H1 (cell line): ENCODE measurements around the gene TEX35. TPM values are rescaled to one million over a fixed set of nuclear protein-coding genes. Genes with fewer than 3 reads are reported as not detected.

Source experiments
- CTCF ChIA-PET: fragments of 300-600 bp; sonication (Branson Sonifier 250); formaldehyde crosslinking; loops from one replicate; lab custom pipeline; 2021; ENCODE audit not compliant: partially characterized antibody; lab: Charles Lee
- POLR2A ChIA-PET: fragments of 300-600 bp; sonication (Branson Sonifier 250); formaldehyde crosslinking; loops from one replicate; lab custom pipeline; 2021; ENCODE audit warnings: inconsistent platforms; ENCODE audit not compliant: partially characterized antibody; lab: Charles Lee
- DNase-seq, 2 experiments: peaks; one replicate each; pipeline versions ENCODE4 v3.0.0 to v3.0.0-alpha.2; 2010 to 2022; ENCODE audit warnings: low spot score in 2 of 2, low read depth in 1 of 2, mixed read lengths in 1 of 2
- FAIRE-seq: peaks from 2 replicates; lab custom pipeline; 2011; peaks lifted over from hg19 to GRCh38; lab: Jason Lieb, UNC
- H2AFZ ChIP-seq: 2 replicates; pipeline ENCODE4 v1.8.1; 2012; ENCODE audit warnings: low read length, inconsistent platforms
- H2AK5ac ChIP-seq: 2 replicates; pipeline ENCODE4 v1.6.1; 2013; ENCODE audit warnings: low read depth, low read length
- H2BK120ac ChIP-seq: replicated peaks from 2 replicates; pipeline ENCODE3; 2013; ENCODE audit warnings: low read depth, low read length, inconsistent platforms
- H2BK12ac ChIP-seq: 2 replicates; pipeline ENCODE4 v1.6.1; 2013; ENCODE audit warnings: low read depth, low read length
- H2BK15ac ChIP-seq: 2 replicates; pipeline ENCODE4 v1.6.1; 2013; ENCODE audit warnings: low read length
- H2BK20ac ChIP-seq: 2 replicates; pipeline ENCODE4 v1.6.1; 2013; ENCODE audit warnings: low read length
- H2BK5ac ChIP-seq: 2 replicates; pipeline ENCODE4 v1.6.1; 2013; ENCODE audit warnings: low read depth, low read length
- H3K14ac ChIP-seq: 2 replicates; pipeline ENCODE4 v1.6.1; 2013; ENCODE audit warnings: inconsistent platforms; ENCODE audit not compliant: insufficient read length
- H3K18ac ChIP-seq: 2 replicates; pipeline ENCODE4 v1.6.1; 2013; ENCODE audit warnings: low read length; ENCODE audit errors: extremely low read depth
- H3K23ac ChIP-seq: 2 replicates; pipeline ENCODE4 v1.6.1; 2013; ENCODE audit warnings: inconsistent platforms; ENCODE audit not compliant: insufficient read length
- H3K23me2 ChIP-seq: 2 replicates; pipeline ENCODE4 v1.6.1; 2013; ENCODE audit warnings: low read depth, low read length
- H3K27ac ChIP-seq: 2 replicates; pipeline ENCODE4 v1.6.1; 2011; ENCODE audit warnings: low read depth, low read length, inconsistent platforms
- H3K27me3 ChIP-seq, 4 experiments: replicated peaks in 1 of 4; 1 replicate in 1 of 4; 2 replicates in 3 of 4; pipeline versions ENCODE4 v1.6.1 to v1.8.1; 2011 to 2013; ENCODE audit warnings: low read length in 3 of 4, mild to moderate bottlenecking in 3 of 4, inconsistent platforms in 2 of 4, mixed read lengths in 2 of 4, moderate library complexity in 1 of 4; ENCODE audit not compliant: control insufficient read depth in 3 of 4, insufficient read depth in 3 of 4; ENCODE audit errors: extremely low read depth in 1 of 4
- H3K36me3 ChIP-seq, 4 experiments: 2 replicates each; pipeline versions ENCODE4 v1.6.1 to v1.8.1; 2011 to 2013; ENCODE audit warnings: mild to moderate bottlenecking in 4 of 4, low read length in 3 of 4, moderate library complexity in 2 of 4, control low read depth in 1 of 4, inconsistent platforms in 1 of 4; ENCODE audit not compliant: insufficient read depth in 4 of 4, control insufficient read depth in 2 of 4
- H3K4ac ChIP-seq: replicated peaks from 2 replicates; pipeline ENCODE3; 2013; ENCODE audit warnings: low read length, low read depth, mixed read lengths, inconsistent platforms; ENCODE audit not compliant: insufficient read length
- H3K4me1 ChIP-seq, 4 experiments: replicated peaks in 1 of 4; 1 replicate in 1 of 4; 2 replicates in 3 of 4; pipeline versions ENCODE4 v1.6.1 to v1.8.1; 2011 to 2013; ENCODE audit warnings: low read length in 3 of 4, inconsistent platforms in 2 of 4, mixed read lengths in 1 of 4; ENCODE audit not compliant: insufficient read depth in 4 of 4, control insufficient read depth in 3 of 4
- H3K4me2 ChIP-seq, 2 experiments: 2 replicates each; pipeline versions ENCODE4 v1.6.1 to v1.8.1; 2011 to 2013; ENCODE audit warnings: low read depth in 2 of 2, low read length in 2 of 2, control low read depth in 1 of 2, inconsistent platforms in 1 of 2, mild to moderate bottlenecking in 1 of 2; ENCODE audit not compliant: insufficient read depth in 1 of 2
- H3K4me3 ChIP-seq, 4 experiments: fragments of 200-600, 300-600 bp in 1 of 4; sonication (generic), shearing (Covaris generic), sonication (Bioruptor Twin) in 1 of 4; 2 replicates each; pipeline versions ENCODE4 v1.5.1 to v1.8.1; 2011 to 2016; ENCODE audit warnings: low read length in 4 of 4, low read depth in 3 of 4, control low read depth in 2 of 4, inconsistent platforms in 2 of 4, mild to moderate bottlenecking in 2 of 4, mixed read lengths in 1 of 4, moderate library complexity in 1 of 4; ENCODE audit not compliant: insufficient read depth in 2 of 4; ENCODE audit errors: extremely low read depth in 1 of 4
- H3K56ac ChIP-seq: replicated peaks from 2 replicates; pipeline ENCODE3; 2013; ENCODE audit warnings: low read depth, mild to moderate bottlenecking, mixed read lengths, low read length, inconsistent platforms; ENCODE audit not compliant: insufficient read length
- H3K79me1 ChIP-seq: 2 replicates; pipeline ENCODE4 v1.6.1; 2013; ENCODE audit warnings: low read depth, low read length, control low read depth
- H3K79me2 ChIP-seq, 2 experiments: 2 replicates each; pipeline versions ENCODE4 v1.6.1 to v1.8.1; 2012 to 2013; ENCODE audit warnings: low read length in 2 of 2, mild to moderate bottlenecking in 2 of 2, inconsistent platforms in 1 of 2; ENCODE audit not compliant: insufficient read depth in 2 of 2, control insufficient read depth in 1 of 2
- H3K9ac ChIP-seq, 4 experiments: replicated peaks in 1 of 4; 1 replicate in 1 of 4; 2 replicates in 3 of 4; pipeline versions ENCODE4 v1.6.1 to v1.8.1; 2011 to 2013; ENCODE audit warnings: low read depth in 3 of 4, low read length in 3 of 4, control low read depth in 2 of 4, mild to moderate bottlenecking in 2 of 4, moderate library complexity in 2 of 4, inconsistent platforms in 1 of 4; ENCODE audit errors: extremely low read depth in 1 of 4
- H3K9me3 ChIP-seq, 2 experiments: 2 replicates each; pipeline versions ENCODE4 v1.6.1 to v1.8.1; 2012 to 2013; ENCODE audit warnings: mild to moderate bottlenecking in 2 of 2, moderate library complexity in 2 of 2, control low read depth in 1 of 2, inconsistent platforms in 1 of 2, low read depth in 1 of 2, low read length in 1 of 2, mixed read lengths in 1 of 2; ENCODE audit not compliant: insufficient read depth in 2 of 2
- H4K20me1 ChIP-seq, 2 experiments: replicated peaks in 1 of 2; 2 replicates each; pipeline versions ENCODE3 to v1.8.1; 2011 to 2013; ENCODE audit warnings: inconsistent platforms in 2 of 2, low read length in 2 of 2, mild to moderate bottlenecking in 1 of 2; ENCODE audit not compliant: insufficient read depth in 2 of 2, control insufficient read depth in 1 of 2
- H4K5ac ChIP-seq: 2 replicates; pipeline ENCODE4 v1.6.1; 2013; ENCODE audit warnings: low read length, low read depth, mixed read lengths, inconsistent platforms; ENCODE audit not compliant: insufficient read length
- H4K8ac ChIP-seq: 2 replicates; pipeline ENCODE4 v1.8.0; 2013; ENCODE audit warnings: mild to moderate bottlenecking, moderate library complexity, low read length, inconsistent platforms; ENCODE audit not compliant: insufficient read depth; ENCODE audit errors: extremely low read depth
- H4K91ac ChIP-seq: replicated peaks from 2 replicates; pipeline ENCODE3; 2013; ENCODE audit warnings: low read length, mixed read lengths, inconsistent platforms; ENCODE audit not compliant: insufficient read length
- HDAC2 ChIP-seq, 2 experiments: fragments of 300-600 bp in 1 of 2; sonication (generic) in 1 of 2; IDR thresholded peaks; 2 replicates each; pipeline ENCODE4 v1.6.1; 2011 to 2012; ENCODE audit warnings: low read depth in 2 of 2, low read length in 2 of 2, mild to moderate bottlenecking in 2 of 2, moderate library complexity in 2 of 2, borderline replicate concordance in 1 of 2, inconsistent platforms in 1 of 2
- JUN ChIP-seq: IDR thresholded peaks from 2 replicates; pipeline ENCODE4 v1.6.1; 2011; ENCODE audit warnings: low read depth, mild to moderate bottlenecking, improper control_type of control experiment, low read length
- KDM5A ChIP-seq: fragments of 200-600 bp; IDR thresholded peaks from 2 replicates; pipeline ENCODE4 v1.7.1; 2012; ENCODE audit warnings: mild to moderate bottlenecking, low read length, inconsistent platforms, mixed read lengths
- WGBS, 2 experiments: shearing (Covaris generic) in 1 of 2; methylation state at CpG; one replicate each; pipeline versions ENCODE4 v1.1.6 to v1.1.7; 2013 to 2015; ENCODE audit warnings: low lambda C conversion rate in 2 of 2, mixed read lengths in 2 of 2, inconsistent platforms in 1 of 2, low coverage in 1 of 2, missing lambda C conversion rate in 1 of 2; ENCODE audit not compliant: insufficient replicate concordance in 2 of 2, insufficient coverage in 1 of 2, insufficient read length in 1 of 2; ENCODE audit errors: extremely low coverage in 1 of 2, missing lambda C conversion rate in 1 of 2; 5-methylcytosine and 5-hydroxymethylcytosine counted together
- polyA plus RNA-seq, 7 experiments: library from polyadenylated mRNA; depleted of rRNA in 3 of 7; stranded (reverse) in 5 of 7; unstranded in 2 of 7; fragments of >200 nt in 5 of 7; fragments of 200-250 nt in 2 of 7; gene quantifications; 1 replicate in 5 of 7; 2 replicates in 1 of 7; 4 replicates in 1 of 7; pipeline versions ENCODE4 v1.2.1 to v1.2.3, GENCODE V29; 2011 to 2013; ENCODE audit warnings: missing spikeins in 2 of 7, mixed read lengths in 2 of 7
- total RNA-seq: library from RNA; stranded (reverse); fragmentation: NEBNext Ultra II Directional; extraction: Animal tissue kit (Norgen Biotek cat#: 25700); gene quantifications from 2 replicates; pipeline ENCODE4 v1.2.1, GENCODE V29; 2021

Gene TEX35
- total and polyA plus RNA-seq, 2 of the 8 experiments (the other 6 are each of a cell fraction or from before 2014, with no cell fraction given) = 0.03 TPM; not detected in 1

DNA sequence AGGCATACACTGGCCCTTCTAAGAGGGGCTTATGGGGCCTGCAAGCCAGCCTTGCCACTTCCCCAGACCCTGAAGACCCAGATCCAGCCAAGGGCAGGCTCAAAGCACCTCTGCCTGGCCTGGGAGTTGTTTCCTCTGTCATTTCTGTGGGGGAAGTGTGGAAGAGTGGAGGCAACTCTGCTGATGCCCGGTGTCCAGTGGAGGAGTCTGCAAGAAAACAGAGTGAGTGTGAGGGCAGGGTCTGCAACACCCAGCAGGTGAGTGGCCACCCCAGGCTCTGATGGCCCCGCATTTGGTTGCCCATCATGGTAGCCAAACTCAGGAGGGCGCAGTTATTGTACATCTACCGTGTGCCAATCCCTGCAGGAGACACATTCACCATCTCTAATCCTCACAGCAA is 24.5 kb upstream of the TEX35 start:
- no peak overlapping the region for H3K14ac ChIP-seq
- 86% methylated on average over 4 of the region's 4 CpGs; no CpG with 5 or more reads in 1 of the 2 experiments for WGBS, 2 experiments
- H2AK5ac ChIP-seq = no peak overlapping the region
- H4K91ac ChIP-seq = no peak overlapping the region
- no peak overlapping the region for H3K56ac ChIP-seq
- FAIRE-seq (no peak), DNase-seq (no peak)
- H3K79me2 ChIP-seq = no peaks in the 10 kb centered on the region
- no peak overlapping the region for H4K8ac ChIP-seq
- no peak overlapping the region for H4K5ac ChIP-seq
- no peaks in the 10 kb centered on the region; a peak in 1 of 7 replicates for H3K4me1 ChIP-seq
- POLR2A ChIA-PET = interaction anchor here (0.6 kb wide), 1 partner anchor 168 kb away, joined by 3 read pairs; no protein-coding TSS in a partner anchor
- no peaks in the 10 kb centered on the region for H3K9me3 ChIP-seq
- no peak overlapping the region for H2AFZ ChIP-seq
- no peak for TF ChIP-seq JUN
- no peak for TF ChIP-seq HDAC2 (IDR thresholded peaks at IDR 0.05; ENCODE audit: borderline replicate concordance in 1 of 2, low read depth in 2 of 2, low read length in 2 of 2)
- no peak for TF ChIP-seq KDM5A
- H3K36me3 ChIP-seq = no peaks in the 10 kb centered on the region
- no peak overlapping the region for H2BK12ac ChIP-seq
- H2BK20ac ChIP-seq = no peak overlapping the region
- H3K4ac ChIP-seq = no peak overlapping the region
- no peaks in the 10 kb centered on the region for H3K23me2 ChIP-seq
- no peaks in the 10 kb centered on the region for H4K20me1 ChIP-seq
- H3K79me1 ChIP-seq = no peaks in the 10 kb centered on the region
- H3K9ac ChIP-seq = no peak overlapping the region
- no peak overlapping the region for H3K4me3 ChIP-seq
- H3K23ac ChIP-seq = no peak overlapping the region
- CTCF ChIA-PET = interaction anchor here (0.6 to 10.0 kb wide), 2 partner anchors 12 to 15 kb away, joined by 3 to 100 read pairs; no protein-coding TSS in a partner anchor
- no peak overlapping the region for H3K18ac ChIP-seq
- H2BK5ac ChIP-seq = no peak overlapping the region
- no peak overlapping the region for H2BK120ac ChIP-seq
- no peak overlapping the region for H3K4me2 ChIP-seq
- H3K27me3 ChIP-seq = no peaks in the 10 kb centered on the region
- H3K27ac ChIP-seq = no peak overlapping the region
- H2BK15ac ChIP-seq = no peak overlapping the region
